GM10248 (cell line): Measurements from ENCODE around the gene PTPRN2.

Experiments used
- CTCF ChIA-PET: fragments of 300-600 bp; sonication (Branson Sonifier 250); formaldehyde crosslinking; extraction: SDS; loops from one replicate; lab custom pipeline; 2021; ENCODE audit warnings: antibody characterized with exemption; lab: Yijun Ruan, JAX
- POLR2A ChIA-PET: fragments of 350-650 bp; sonication (Branson Sonifier 250); formaldehyde crosslinking; extraction: SDS; loops from one replicate; lab custom pipeline; 2020; ENCODE audit warnings: antibody characterized with exemption; lab: Yijun Ruan, JAX
- DNase-seq: peaks from one replicate; pipeline ENCODE4 v3.0.0; 2012; ENCODE audit errors: extremely low spot score
- TF ChIP-seq, protein P1 (sequence below): IDR thresholded peaks from 2 replicates; pipeline ENCODE4 v1.5.1; 2012; ENCODE audit warnings: mild to moderate bottlenecking, low read depth; ENCODE audit errors: extremely low read depth, missing control alignments, control extremely low read depth

PTPRN2 gene

GRCh38 chr7:158273138-158273651 is 314.4 kb downstream of the PTPRN2 start:
- ChIA-PET CTCF (no interaction called here), POLR2A (no interaction called here)

GRCh38 chr7:158272509-158273137 is 315.0 kb downstream of the PTPRN2 start:
- POLR2A ChIA-PET = no interaction called here
- no peak for DNase-seq
- CTCF ChIA-PET = no interaction called here
- TF ChIP-seq, protein P1, sequence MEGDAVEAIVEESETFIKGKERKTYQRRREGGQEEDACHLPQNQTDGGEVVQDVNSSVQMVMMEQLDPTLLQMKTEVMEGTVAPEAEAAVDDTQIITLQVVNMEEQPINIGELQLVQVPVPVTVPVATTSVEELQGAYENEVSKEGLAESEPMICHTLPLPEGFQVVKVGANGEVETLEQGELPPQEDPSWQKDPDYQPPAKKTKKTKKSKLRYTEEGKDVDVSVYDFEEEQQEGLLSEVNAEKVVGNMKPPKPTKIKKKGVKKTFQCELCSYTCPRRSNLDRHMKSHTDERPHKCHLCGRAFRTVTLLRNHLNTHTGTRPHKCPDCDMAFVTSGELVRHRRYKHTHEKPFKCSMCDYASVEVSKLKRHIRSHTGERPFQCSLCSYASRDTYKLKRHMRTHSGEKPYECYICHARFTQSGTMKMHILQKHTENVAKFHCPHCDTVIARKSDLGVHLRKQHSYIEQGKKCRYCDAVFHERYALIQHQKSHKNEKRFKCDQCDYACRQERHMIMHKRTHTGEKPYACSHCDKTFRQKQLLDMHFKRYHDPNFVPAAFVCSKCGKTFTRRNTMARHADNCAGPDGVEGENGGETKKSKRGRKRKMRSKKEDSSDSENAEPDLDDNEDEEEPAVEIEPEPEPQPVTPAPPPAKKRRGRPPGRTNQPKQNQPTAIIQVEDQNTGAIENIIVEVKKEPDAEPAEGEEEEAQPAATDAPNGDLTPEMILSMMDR = no peak

More at GRCh38 chr7:158273138-158273651, 314.4 kb downstream of the PTPRN2 start:
- TF ChIP-seq, protein P1 = no peak
- DNase-seq = no peak

DNA sequence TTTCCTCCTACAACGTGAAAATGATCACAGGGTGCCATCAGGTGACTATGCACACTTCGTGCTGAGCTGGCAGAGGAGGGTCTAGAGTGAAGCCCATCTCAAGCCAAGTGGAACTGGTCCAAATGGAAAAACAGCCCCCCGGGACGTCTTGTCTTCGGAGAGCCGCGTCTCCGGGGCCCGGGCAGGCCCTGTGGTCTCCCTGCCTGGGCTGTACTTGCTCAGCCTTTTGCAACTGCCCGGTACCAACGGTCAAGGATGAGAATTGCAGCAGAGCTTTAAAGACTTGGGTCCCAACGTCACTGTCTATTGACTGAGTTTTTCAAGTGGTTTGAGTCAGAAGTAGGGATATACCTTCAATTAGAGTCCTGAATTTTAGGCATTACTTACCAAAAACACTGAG is 315.5 kb downstream of the PTPRN2 start:
- POLR2A ChIA-PET = no interaction called here
- no peak for DNase-seq
- TF ChIP-seq, protein P1 = no peak
- CTCF ChIA-PET = no interaction called here

- TF ChIP-seq, protein P1 = no peak
- POLR2A ChIA-PET = no interaction called here
- CTCF ChIA-PET = no interaction called here
- no peak for DNase-seq
These were observed 316.0 kb downstream of the PTPRN2 start for GRCh38 chr7:158271646-158272045.

DNA sequence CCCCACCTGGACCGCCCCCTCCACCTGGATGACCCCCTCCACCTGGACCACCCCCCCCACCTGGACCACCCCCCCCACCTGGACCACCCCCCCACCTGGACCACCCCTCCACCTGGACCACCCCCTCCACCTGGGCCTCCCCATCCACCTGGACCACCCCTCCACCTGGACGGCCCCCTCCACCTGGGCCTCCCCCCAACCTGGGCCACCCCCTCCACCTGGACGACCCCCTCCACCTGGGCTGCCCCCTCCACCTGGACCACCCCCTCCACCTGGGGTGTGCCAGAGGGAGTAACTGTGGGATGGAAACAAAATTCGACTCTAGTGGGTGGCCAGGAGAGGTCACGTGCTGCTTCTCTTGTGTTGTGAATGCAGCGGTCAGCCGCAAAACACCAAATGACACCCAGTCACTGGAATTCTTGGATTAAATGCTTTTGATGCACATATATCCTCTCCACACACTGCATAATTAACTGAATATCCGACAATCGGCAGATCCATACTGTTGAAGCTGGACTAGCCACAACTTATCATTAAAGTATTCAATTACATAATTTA is 316.7 kb downstream of the PTPRN2 start:
- DNase-seq = no peak
- POLR2A ChIA-PET = no interaction called here
- TF ChIP-seq, protein P1 = no peak
- CTCF ChIA-PET = no interaction called here

- DNase-seq = no peak
- ChIA-PET CTCF (no interaction called here), POLR2A (no interaction called here)
- TF ChIP-seq, protein P1 = no peak
These were observed 317.4 kb downstream of the PTPRN2 start for GRCh38 chr7:158270106-158270775.
